Measurements from ENCODE around the gene CCDC148. TPM values are rescaled to one million over a fixed set of nuclear protein-coding genes. Genes with fewer than 3 reads are reported as not detected.

CCDC148 gene
- total RNA-seq, 3 donors from 2014 or later (not counting 1 experiment from before 2014, with no cell fraction given), result not detected

DNA sequence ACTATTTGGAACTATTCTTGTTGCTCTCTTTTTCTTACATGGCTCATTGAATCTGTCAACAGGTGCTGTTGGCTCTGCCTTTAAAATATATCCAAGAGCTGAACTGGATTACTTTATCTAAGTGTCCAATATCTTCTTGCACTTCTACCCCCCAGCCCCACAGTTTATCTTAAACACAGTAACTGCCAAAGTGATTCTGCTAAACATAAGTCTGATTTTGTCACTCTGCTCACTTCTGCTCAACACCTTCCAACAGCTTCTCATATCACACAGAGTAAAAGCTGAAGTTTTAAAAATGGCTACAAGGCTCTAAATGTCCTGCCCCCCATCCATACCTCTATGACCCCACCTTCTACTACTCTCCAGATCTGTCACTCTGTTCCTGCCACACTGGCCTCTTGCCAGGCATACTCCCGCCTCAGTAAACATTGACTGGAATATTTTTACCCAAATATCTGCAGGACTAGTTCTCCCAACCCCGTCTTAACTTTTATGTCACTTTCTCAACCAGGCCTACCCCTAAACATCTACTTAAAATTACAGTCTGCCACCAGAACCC lies 130.7 kb downstream of the CCDC148 start:
- 86% methylated on average over 2 of the region's 2 CpGs for WGBS (ENCODE audit: insufficient coverage)
- no peaks in the 10 kb centered on the region for H3K36me3 Mint-ChIP-seq
- no peaks in the 10 kb centered on the region for H3K4me1 Mint-ChIP-seq
- H3K27me3 Mint-ChIP-seq (ENCODE audit: low read depth in 2 of 2), result no peaks in the 10 kb centered on the region
- ATAC-seq, result no peak
- no peaks in the 10 kb centered on the region for H3K4me1 ChIP-seq (ENCODE audit: control insufficient read depth, insufficient read depth, low read length)
- DNase-seq, result no peak
- H3K4me3 Mint-ChIP-seq, result no peak overlapping the region
- no peak overlapping the region for H3K27ac ChIP-seq (ENCODE audit: low read length)
- H3K9me3 ChIP-seq (ENCODE audit: control insufficient read depth, insufficient read depth, low read length), result no peaks in the 10 kb centered on the region
- no peaks in the 10 kb centered on the region for H3K36me3 ChIP-seq (ENCODE audit: control insufficient read depth, insufficient read depth, low read length)
- no peak overlapping the region for H3K4me3 ChIP-seq (ENCODE audit: low read length)
- TF ChIP-seq, protein P1, sequence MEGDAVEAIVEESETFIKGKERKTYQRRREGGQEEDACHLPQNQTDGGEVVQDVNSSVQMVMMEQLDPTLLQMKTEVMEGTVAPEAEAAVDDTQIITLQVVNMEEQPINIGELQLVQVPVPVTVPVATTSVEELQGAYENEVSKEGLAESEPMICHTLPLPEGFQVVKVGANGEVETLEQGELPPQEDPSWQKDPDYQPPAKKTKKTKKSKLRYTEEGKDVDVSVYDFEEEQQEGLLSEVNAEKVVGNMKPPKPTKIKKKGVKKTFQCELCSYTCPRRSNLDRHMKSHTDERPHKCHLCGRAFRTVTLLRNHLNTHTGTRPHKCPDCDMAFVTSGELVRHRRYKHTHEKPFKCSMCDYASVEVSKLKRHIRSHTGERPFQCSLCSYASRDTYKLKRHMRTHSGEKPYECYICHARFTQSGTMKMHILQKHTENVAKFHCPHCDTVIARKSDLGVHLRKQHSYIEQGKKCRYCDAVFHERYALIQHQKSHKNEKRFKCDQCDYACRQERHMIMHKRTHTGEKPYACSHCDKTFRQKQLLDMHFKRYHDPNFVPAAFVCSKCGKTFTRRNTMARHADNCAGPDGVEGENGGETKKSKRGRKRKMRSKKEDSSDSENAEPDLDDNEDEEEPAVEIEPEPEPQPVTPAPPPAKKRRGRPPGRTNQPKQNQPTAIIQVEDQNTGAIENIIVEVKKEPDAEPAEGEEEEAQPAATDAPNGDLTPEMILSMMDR (IDR thresholded peaks at IDR 0.05), result no peak
- no peak overlapping the region for H3K27ac Mint-ChIP-seq
- H3K27me3 ChIP-seq (ENCODE audit: control insufficient read depth, insufficient read depth, low read length), result no peaks in the 10 kb centered on the region
- intact Hi-C loops (cut with micrococcal nuclease), result no loop called here
- H3K9me3 Mint-ChIP-seq, result peaks cover 2% of the 10 kb centered on the region in 2 donors

- intact Hi-C loops (cut with micrococcal nuclease), result no loop called here
- 90% methylated on average over 5 of the region's 5 CpGs for WGBS (ENCODE audit: insufficient coverage)
- no peak overlapping the region for H3K4me3 Mint-ChIP-seq
- H3K27me3 Mint-ChIP-seq (ENCODE audit: low read depth in 2 of 2), result no peaks in the 10 kb centered on the region
- H3K4me1 ChIP-seq (ENCODE audit: control insufficient read depth, insufficient read depth, low read length), result no peaks in the 10 kb centered on the region
- H3K9me3 ChIP-seq (ENCODE audit: control insufficient read depth, insufficient read depth, low read length), result no peaks in the 10 kb centered on the region
- H3K36me3 ChIP-seq (ENCODE audit: control insufficient read depth, insufficient read depth, low read length), result no peaks in the 10 kb centered on the region
- H3K4me3 ChIP-seq (ENCODE audit: low read length), result no peak overlapping the region
- DNase-seq (no peak), ATAC-seq (no peak)
- no peak overlapping the region for H3K27ac ChIP-seq (ENCODE audit: low read length)
- TF ChIP-seq, protein P1 (IDR thresholded peaks at IDR 0.05), result no peak
- H3K27ac Mint-ChIP-seq, result no peak overlapping the region
- H3K9me3 Mint-ChIP-seq, result no peaks in the 10 kb centered on the region
- H3K36me3 Mint-ChIP-seq, result no peaks in the 10 kb centered on the region
- no peaks in the 10 kb centered on the region for H3K4me1 Mint-ChIP-seq
- H3K27me3 ChIP-seq (ENCODE audit: control insufficient read depth, insufficient read depth, low read length), result no peaks in the 10 kb centered on the region
Measured at GRCh38 chr2:158325031-158325781, 131.3 kb downstream of the CCDC148 start.

- Histone ChIP-seq H3K9me3 (ENCODE audit: control insufficient read depth, insufficient read depth, low read length) (no peaks in the 10 kb centered on the region), H3K36me3 (ENCODE audit: control insufficient read depth, insufficient read depth, low read length) (no peaks in the 10 kb centered on the region), H3K27ac (ENCODE audit: low read length) (no peak overlapping the region), H3K4me1 (ENCODE audit: control insufficient read depth, insufficient read depth, low read length) (no peaks in the 10 kb centered on the region), H3K4me3 (ENCODE audit: low read length) (no peak overlapping the region), H3K27me3 (ENCODE audit: control insufficient read depth, insufficient read depth, low read length) (no peaks in the 10 kb centered on the region)
- Mint-ChIP-seq H3K9me3 (no peaks in the 10 kb centered on the region), H3K4me3 (no peak overlapping the region), H3K27me3 (ENCODE audit: low read depth in 2 of 2) (no peaks in the 10 kb centered on the region), H3K36me3 (no peaks in the 10 kb centered on the region), H3K4me1 (no peaks in the 10 kb centered on the region), H3K27ac (no peak overlapping the region)
- 93% methylated on average over 1 of the region's 1 CpG for WGBS (ENCODE audit: insufficient coverage)
- DNase-seq (no peak), ATAC-seq (no peak)
- intact Hi-C loops (cut with micrococcal nuclease), result no loop called here
- TF ChIP-seq, protein P1 (IDR thresholded peaks at IDR 0.05), result no peak
Measured at GRCh38 chr2:158323381-158323780, 133.2 kb downstream of the CCDC148 start.
